GM06990 (cell line): ENCODE data around the gene SLC44A1.
"Not testable (repeated sequence)": the region's sequence is repeated elsewhere in the genome, so short reads cannot be mapped to it uniquely, and the experiment has no call there.

Experiments
- DNase-seq: peaks from one replicate; pipeline ENCODE4 v3.0.0-alpha.2; 2011; ENCODE audit not compliant: insufficient read length; ENCODE audit errors: extremely low read depth
- H3K27me3 ChIP-seq: replicated peaks from 2 replicates; pipeline ENCODE4 v1.6.0; 2011; ENCODE audit warnings: low read length; ENCODE audit not compliant: control insufficient read depth, insufficient read depth
- H3K36me3 ChIP-seq: 2 replicates; pipeline ENCODE4 v1.5.1; 2011; ENCODE audit warnings: low read length; ENCODE audit not compliant: control insufficient read depth, insufficient read depth
- H3K4me3 ChIP-seq: replicated peaks from 2 replicates; pipeline ENCODE4 v1.5.1; 2011; ENCODE audit warnings: low read depth, mild to moderate bottlenecking, control low read depth, low read length
- CTCF ChIP-seq: IDR thresholded peaks from 2 replicates; pipeline ENCODE4 v1.5.1; 2011; ENCODE audit warnings: low read length, control low read depth, mild to moderate bottlenecking, inconsistent platforms; ENCODE audit not compliant: insufficient read depth, poor library complexity, severe bottlenecking

The SLC44A1 gene

GRCh38 chr9:105254226-105254625 lies 9.8 kb downstream of the SLC44A1 start:
- no peaks in the 10 kb centered on the region for H3K27me3 ChIP-seq
- H3K36me3 ChIP-seq: no peaks in the 10 kb centered on the region
- TF ChIP-seq CTCF: no peak
- DNase-seq: no peak
- H3K4me3 ChIP-seq: no peak overlapping the region

- Histone ChIP-seq H3K4me3 (no peak overlapping the region), H3K27me3 (no peaks in the 10 kb centered on the region), H3K36me3 (no peaks in the 10 kb centered on the region)
- TF ChIP-seq CTCF: no peak
- DNase-seq: no peak
Observed at GRCh38 chr9:105255421-105255820, 11.0 kb downstream of the SLC44A1 start.

- not testable (repeated sequence) for H3K36me3 ChIP-seq, DNase-seq, H3K4me3 ChIP-seq, H3K27me3 ChIP-seq
Observed at GRCh38 chr9:105256569-105256968, 12.1 kb downstream of the SLC44A1 start.

- Histone ChIP-seq H3K4me3 (no peak overlapping the region), H3K36me3 (no peaks in the 10 kb centered on the region)
- no peak for TF ChIP-seq CTCF
Observed at GRCh38 chr9:105257809-105258208, 13.4 kb downstream of the SLC44A1 start.

GRCh38 chr9:105258225-105258737 lies 13.8 kb downstream of the SLC44A1 start:
- Histone ChIP-seq H3K36me3 (no peaks in the 10 kb centered on the region), H3K4me3 (no peak overlapping the region), H3K27me3 (no peaks in the 10 kb centered on the region)
- no peak for TF ChIP-seq CTCF
- no peak for DNase-seq

More at GRCh38 chr9:105257809-105258208, 13.4 kb downstream of the SLC44A1 start:
- DNase-seq: no peak
- H3K27me3 ChIP-seq: no peaks in the 10 kb centered on the region

GRCh38 chr9:105259274-105259673 lies 14.8 kb downstream of the SLC44A1 start:
- DNase-seq: no peak
- H3K27me3 ChIP-seq: no peaks in the 10 kb centered on the region
- no peak for TF ChIP-seq CTCF
- no peaks in the 10 kb centered on the region for H3K36me3 ChIP-seq
- H3K4me3 ChIP-seq: no peak overlapping the region
